Spleen (tissue), 7 donors: ENCODE results near the gene KCNE3.

ENCODE experiments used
- CTCF ChIP-seq, 11 experiments: fragments of 200-600 bp in 7 of 11; fragments of 450-650 bp in 4 of 11; sonication (generic) in 4 of 11; IDR thresholded peaks in 8 of 11; conservative IDR thresholded peaks in 3 of 11; 1 replicate in 7 of 11; 2 replicates in 4 of 11; pipeline versions ENCODE4 v1.4.0 to v1.8.0; 2016 to 2021; ENCODE audit warnings: antibody characterized with exemption in 11 of 11, inconsistent platforms in 4 of 11, mild to moderate bottlenecking in 1 of 11
- POLR2A ChIP-seq, 3 donors: fragments of 450-650 bp; IDR thresholded peaks; one replicate each; pipeline ENCODE4 v1.5.1; 2017; ENCODE audit warnings: antibody characterized with exemption in 3 of 3, mild to moderate bottlenecking in 1 of 3
- POLR2AphosphoS5 ChIP-seq, 3 donors: sonication (generic); formaldehyde crosslinking; IDR thresholded peaks; one replicate each; pipeline ENCODE4 v1.5.1; 2017; ENCODE audit warnings: antibody characterized with exemption in 3 of 3
- donor health status: DM: no; HTN: no; CAD: no; lungs with moderate emphysema.
- donor health status: DM: no; HTN: no; CAD: no.
- donor health status: DM: no; HTN: no; CAD: no.

GRCh38 chr11:74494916-74495315, 27.6 kb upstream of the KCNE3 start:
- TF ChIP-seq POLR2A (IDR thresholded peaks at IDR 0.05) (no peak), CTCF (IDR thresholded peaks at IDR 0.05 in 8 of 11, conservative IDR thresholded peaks at IDR 0.05 in 3 of 11) (no peak), POLR2AphosphoS5 (IDR thresholded peaks at IDR 0.05) (no peak)
